Measurements from ENCODE around the gene AGAP2.

AGAP2 gene

DNA sequence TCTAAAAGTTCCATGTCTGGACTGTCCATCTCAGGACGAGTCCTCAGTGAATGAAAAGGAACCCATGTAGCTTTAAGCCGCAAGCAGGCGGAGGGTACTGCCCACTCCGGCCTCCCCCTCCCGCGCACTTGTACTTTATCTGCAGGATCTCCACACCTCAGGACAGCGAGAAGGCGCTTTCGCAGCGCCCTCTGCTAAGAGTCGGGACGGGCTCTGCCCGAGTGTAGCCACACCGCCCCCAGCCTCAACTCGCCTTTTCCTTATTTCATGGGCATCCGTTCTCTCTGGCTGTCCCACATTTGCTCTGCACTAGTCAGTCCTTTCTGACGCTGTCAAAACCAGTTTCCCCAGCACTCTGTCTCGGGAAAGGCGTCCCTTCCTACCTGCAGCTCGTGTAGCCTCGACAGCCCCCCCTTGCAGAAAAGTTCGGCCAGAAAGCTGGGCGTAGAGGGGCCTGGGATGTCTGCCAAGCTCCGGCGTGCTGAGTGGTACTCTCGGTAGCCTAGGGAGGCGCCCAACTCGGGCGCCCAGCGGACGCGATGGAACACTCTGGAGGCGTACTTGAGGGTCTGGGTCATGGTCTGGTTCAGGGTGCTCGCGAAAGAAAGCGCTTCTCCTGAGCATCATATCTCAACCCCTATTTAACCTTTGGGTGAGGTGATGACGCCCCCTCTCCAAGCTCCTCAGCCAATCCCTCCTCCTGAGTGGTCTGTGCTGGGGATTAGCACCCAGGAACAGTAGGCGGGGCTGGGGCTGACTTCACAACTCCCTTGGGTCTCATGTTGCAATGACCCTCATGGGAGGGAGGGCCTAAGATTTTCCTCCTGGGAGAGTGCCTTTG is 28.1 kb upstream of the AGAP2 start, which contains the start of gene CYP27B1:
TSS of gene CYP27B1 (minus strand) at position 615 of the 841 bp plus-strand sequence. CDS start at position 578, 37 bp downstream.
- H3K4me1 ChIP-seq = peaks cover 18 to 55% (median 39%) of the 10 kb centered on the region in 10 experiments
- H3K27me3 ChIP-seq = peaks cover 66 to 75% (median 71%) of the 10 kb centered on the region in 11 experiments
- H3K9me3 ChIP-seq (replicated peaks in 1 of 11) = peaks cover 0 to 7% (median 0%) of the 10 kb centered on the region in 11 experiments; a peak in 2 of 22 replicates
- peak within 1 kb of the TSS in 5 of 11 experiments; percentile 66 to 77 (median 67); a peak in 11 of 22 replicates for H3K4me2 ChIP-seq
- TF ChIP-seq Cebpa-rat (IDR thresholded peaks at IDR 0.05) = no peak
- peaks cover 0 to 90% (median 34%) of the 10 kb centered on the region in 11 experiments; a peak in 18 of 22 replicates for H4K20me1 ChIP-seq
- H3K27ac ChIP-seq = no peak within 1 kb of the TSS
- peaks cover 18 to 51% (median 37%) of the 10 kb centered on the region in 11 experiments for H3K36me3 ChIP-seq
- peak within 1 kb of the TSS in 2 of 10 experiments; percentile 40 to 53; a peak in 2 of 20 replicates for H3K4me3 ChIP-seq
- no peak within 1 kb of the TSS for H3K9ac ChIP-seq

DNA sequence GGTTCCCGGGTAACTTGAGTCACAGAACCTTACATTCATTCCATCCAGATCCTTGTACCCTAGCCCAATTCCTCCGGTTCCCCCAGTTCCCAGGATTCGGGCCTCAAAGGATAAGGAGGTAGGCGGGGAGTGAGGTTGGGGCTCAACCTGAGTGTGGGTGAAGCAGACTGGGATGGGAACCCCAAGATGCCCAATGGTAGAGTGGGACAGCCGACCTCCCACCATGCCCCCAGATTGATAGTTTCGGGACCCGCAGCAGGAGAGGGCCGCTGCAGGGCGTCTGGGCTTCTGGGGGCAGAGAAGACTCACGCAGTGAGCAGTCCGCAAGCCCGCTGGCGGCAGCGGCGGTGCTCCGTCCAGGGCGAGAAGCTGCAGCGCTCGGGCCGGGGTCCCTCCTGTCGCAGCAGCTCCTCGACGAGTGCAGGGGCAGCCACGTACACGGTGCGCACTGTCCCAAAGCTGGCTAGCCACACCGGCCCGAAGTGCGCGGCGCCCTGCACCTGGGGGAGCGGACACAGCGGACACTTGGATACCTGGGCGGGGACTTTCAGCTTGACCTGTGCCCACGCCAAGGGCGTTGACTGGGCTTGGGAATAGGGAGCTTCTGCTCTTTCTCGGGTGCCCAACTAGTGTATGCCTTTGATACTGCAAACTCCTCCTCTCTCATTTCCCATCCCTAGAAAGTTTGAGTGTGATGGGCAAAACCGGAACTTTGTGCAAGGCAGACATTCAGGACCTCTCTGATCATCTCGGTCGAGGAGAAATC is 27.3 kb upstream of the AGAP2 start:
- H4K20me1 ChIP-seq = peaks cover 0 to 94% (median 34%) of the 10 kb centered on the region in 11 experiments; a peak in 18 of 22 replicates
- no peak overlapping the region for H3K27ac ChIP-seq
- H3K9me3 ChIP-seq (replicated peaks in 1 of 11) = peaks cover 0 to 7% (median 0%) of the 10 kb centered on the region in 11 experiments; a peak in 2 of 22 replicates
- peaks cover 13 to 49% (median 33%) of the 10 kb centered on the region in 10 experiments for H3K4me1 ChIP-seq
- peaks cover 66 to 82% (median 78%) of the 10 kb centered on the region in 11 experiments for H3K27me3 ChIP-seq
- H3K4me3 ChIP-seq = peak overlapping the region in 9 of 10 experiments; percentile 22 to 53 (median 33); a peak in 12 of 20 replicates
- peaks cover 18 to 50% (median 36%) of the 10 kb centered on the region in 11 experiments for H3K36me3 ChIP-seq
- peak overlapping the region; percentile 27 to 77 (median 61); a peak in 19 of 22 replicates for H3K4me2 ChIP-seq
- TF ChIP-seq Cebpa-rat (IDR thresholded peaks at IDR 0.05) = no peak
- H3K9ac ChIP-seq = no peak overlapping the region

DNA sequence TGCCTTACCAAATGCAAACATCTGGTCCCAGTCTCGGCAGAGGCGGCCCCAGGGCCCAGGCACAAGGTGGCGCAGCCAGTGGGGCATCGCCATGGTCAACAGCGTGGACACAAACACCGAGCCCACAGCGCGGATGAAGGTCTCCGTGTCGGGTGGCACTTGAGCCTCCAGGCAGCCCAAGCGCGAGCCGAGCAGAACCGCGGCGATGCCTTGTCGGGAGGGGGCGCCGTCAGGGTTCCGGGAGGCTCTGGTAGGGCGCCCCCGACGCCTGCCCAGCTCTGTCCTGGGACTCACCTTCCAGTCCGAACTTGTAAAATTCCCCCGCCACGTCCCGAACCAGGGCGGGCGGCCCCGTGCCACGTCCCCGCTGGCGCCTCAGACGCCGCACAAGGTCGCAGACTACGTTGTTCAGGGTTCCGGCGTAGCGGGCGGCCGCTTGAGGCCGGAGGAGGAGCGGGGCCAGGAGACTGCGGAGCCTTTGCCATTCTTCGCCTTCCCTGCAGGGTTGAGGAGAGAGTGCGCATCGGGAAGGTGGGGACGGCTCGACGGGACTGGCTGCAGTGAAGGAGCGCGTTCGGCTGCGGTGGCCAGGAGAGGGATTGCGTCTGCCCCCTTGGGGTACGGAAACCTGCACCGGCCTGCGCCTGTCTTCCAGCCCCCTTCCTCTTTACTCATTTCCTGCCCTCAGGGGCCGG is 26.6 kb upstream of the AGAP2 start:
- peak overlapping the region in 9 of 10 experiments; percentile 22 to 53 (median 33); a peak in 17 of 20 replicates for H3K4me3 ChIP-seq
- H4K20me1 ChIP-seq = peaks cover 0 to 93% (median 39%) of the 10 kb centered on the region in 11 experiments; a peak in 19 of 22 replicates
- peaks cover 66 to 88% (median 79%) of the 10 kb centered on the region in 11 experiments for H3K27me3 ChIP-seq
- H3K9ac ChIP-seq = 0 out of 22 replicates have a peak overlapping the region, but pooled peaks of 1 of the 11 experiments have one; percentile 34
- peak overlapping the region; percentile 27 to 77 (median 61); a peak in 21 of 22 replicates for H3K4me2 ChIP-seq
- peaks cover 0 to 7% (median 0%) of the 10 kb centered on the region in 11 experiments; a peak in 2 of 22 replicates for H3K9me3 ChIP-seq (replicated peaks in 1 of 11)
- H3K4me1 ChIP-seq = peaks cover 9 to 41% (median 29%) of the 10 kb centered on the region in 10 experiments
- no peak for TF ChIP-seq Cebpa-rat (IDR thresholded peaks at IDR 0.05)
- H3K27ac ChIP-seq = no peak overlapping the region
- H3K36me3 ChIP-seq = peaks cover 18 to 43% (median 31%) of the 10 kb centered on the region in 11 experiments

DNA sequence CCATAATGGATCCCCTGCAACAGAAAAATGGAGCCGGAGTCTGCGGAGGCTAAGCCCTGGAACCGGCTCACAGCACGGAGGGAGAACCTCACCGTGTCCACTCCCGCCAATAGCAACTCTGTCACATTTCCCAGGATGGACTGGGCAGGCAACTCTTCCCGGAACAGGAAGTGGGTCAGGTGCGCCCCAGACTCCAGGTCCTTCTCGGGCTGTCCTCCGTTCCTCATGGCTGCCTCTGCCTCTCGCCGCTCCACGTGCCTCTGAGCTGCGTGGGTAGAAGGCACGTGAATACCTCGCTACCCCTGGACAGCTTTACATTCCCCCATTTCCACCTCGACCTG is 26.1 kb upstream of the AGAP2 start:
- Histone ChIP-seq H3K9ac (no peak overlapping the region), H4K20me1 (peaks cover 3 to 93% (median 43%) of the 10 kb centered on the region in 11 experiments; a peak in 20 of 22 replicates), H3K36me3 (peaks cover 16 to 38% (median 27%) of the 10 kb centered on the region in 11 experiments), H3K4me2 (peak overlapping the region; percentile 27 to 77 (median 61); a peak in 20 of 22 replicates), H3K27ac (no peak overlapping the region), H3K27me3 (peaks cover 66 to 88% (median 79%) of the 10 kb centered on the region in 11 experiments), H3K4me1 (peaks cover 9 to 36% (median 29%) of the 10 kb centered on the region in 10 experiments), H3K4me3 (peak overlapping the region in 8 of 10 experiments; percentile 16 to 53 (median 34); a peak in 11 of 20 replicates), H3K9me3 (replicated peaks in 1 of 11) (peaks cover 0 to 7% (median 0%) of the 10 kb centered on the region in 11 experiments; a peak in 2 of 22 replicates)
- TF ChIP-seq Cebpa-rat (IDR thresholded peaks at IDR 0.05) = no peak

DNA sequence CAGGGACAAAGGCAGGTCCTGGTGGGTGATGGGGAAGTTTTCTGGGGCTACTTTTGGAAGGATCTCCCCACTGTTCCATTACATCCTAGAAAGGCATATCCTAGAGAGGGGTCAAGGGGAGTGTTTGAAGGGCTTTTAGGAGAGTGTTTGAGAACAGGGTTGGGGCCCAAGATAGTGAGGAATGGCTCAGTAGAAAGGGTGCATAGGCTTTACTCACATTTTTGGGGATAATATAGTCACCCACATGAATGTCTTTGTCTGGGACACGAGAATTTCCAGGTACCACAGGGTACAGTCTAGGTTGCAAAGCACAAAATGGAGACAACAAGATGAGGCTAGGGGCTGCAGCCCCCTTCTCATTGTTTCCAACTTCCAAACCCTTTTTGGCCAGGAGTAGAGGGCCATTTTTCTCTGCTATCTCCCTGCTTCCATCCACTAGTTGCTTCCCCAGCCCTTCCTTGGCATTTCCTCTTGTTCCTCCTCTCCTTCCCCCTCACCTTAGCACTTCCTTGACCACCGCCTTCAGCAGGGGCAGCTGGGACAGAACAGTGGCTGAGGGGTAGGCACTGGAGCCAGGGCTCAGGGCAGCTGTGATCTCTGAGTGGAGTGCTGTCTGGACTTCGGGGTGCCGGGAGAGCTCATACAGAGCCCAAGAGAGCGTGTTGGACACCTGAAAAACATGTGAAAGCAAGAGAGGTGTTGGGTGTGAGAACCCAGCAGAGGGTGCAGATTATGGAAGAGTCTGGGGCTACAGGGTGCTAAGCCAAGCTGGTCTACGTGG is 25.5 kb upstream of the AGAP2 start:
- no peak for TF ChIP-seq Cebpa-rat (IDR thresholded peaks at IDR 0.05)
- Histone ChIP-seq H3K36me3 (peaks cover 12 to 32% (median 21%) of the 10 kb centered on the region in 11 experiments), H4K20me1 (peaks cover 3 to 91% (median 43%) of the 10 kb centered on the region in 11 experiments; a peak in 20 of 22 replicates), H3K4me2 (peak overlapping the region in 1 of 11 experiments; percentile 67; a peak in 1 of 22 replicates), H3K9ac (no peak overlapping the region), H3K4me1 (peaks cover 9 to 33% (median 29%) of the 10 kb centered on the region in 10 experiments), H3K27ac (no peak overlapping the region), H3K4me3 (no peak overlapping the region; a peak in 1 of 20 replicates), H3K9me3 (replicated peaks in 1 of 11) (peaks cover 0 to 7% (median 0%) of the 10 kb centered on the region in 11 experiments; a peak in 2 of 22 replicates), H3K27me3 (peaks cover 66 to 91% (median 84%) of the 10 kb centered on the region in 11 experiments)

DNA sequence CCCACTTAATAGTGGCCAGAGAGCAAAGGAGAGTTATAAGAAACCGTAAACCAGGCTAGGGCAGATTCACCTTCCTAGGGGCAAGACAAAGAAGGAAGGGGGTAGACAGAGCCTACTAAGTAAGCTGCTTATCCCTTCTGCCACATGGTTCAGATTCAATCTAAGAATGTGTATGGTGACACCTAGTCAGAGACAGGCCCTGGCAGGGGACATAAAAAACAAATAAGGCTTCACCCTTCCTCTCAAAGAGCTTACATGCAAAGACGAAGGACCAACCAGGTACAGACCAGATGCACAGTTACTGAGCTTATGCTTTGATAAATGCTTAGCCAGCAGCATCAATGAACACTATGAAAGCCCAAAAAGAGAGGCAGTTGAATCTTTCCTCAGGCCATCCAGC is 23.9 kb upstream of the AGAP2 start:
- Histone ChIP-seq H4K20me1 (peaks cover 3 to 82% (median 41%) of the 10 kb centered on the region in 11 experiments; a peak in 20 of 22 replicates), H3K27ac (no peak overlapping the region), H3K4me1 (peaks cover 9 to 31% (median 28%) of the 10 kb centered on the region in 10 experiments), H3K4me2 (no peak overlapping the region), H3K9me3 (replicated peaks in 1 of 11) (peaks cover 0 to 7% (median 0%) of the 10 kb centered on the region in 11 experiments; a peak in 2 of 22 replicates), H3K4me3 (no peak overlapping the region), H3K9ac (no peak overlapping the region), H3K27me3 (peaks cover 67 to 92% (median 87%) of the 10 kb centered on the region in 11 experiments), H3K36me3 (peaks cover 0 to 17% (median 11%) of the 10 kb centered on the region in 11 experiments; a peak in 16 of 22 replicates)
- TF ChIP-seq Cebpa-rat (IDR thresholded peaks at IDR 0.05) = no peak

DNA sequence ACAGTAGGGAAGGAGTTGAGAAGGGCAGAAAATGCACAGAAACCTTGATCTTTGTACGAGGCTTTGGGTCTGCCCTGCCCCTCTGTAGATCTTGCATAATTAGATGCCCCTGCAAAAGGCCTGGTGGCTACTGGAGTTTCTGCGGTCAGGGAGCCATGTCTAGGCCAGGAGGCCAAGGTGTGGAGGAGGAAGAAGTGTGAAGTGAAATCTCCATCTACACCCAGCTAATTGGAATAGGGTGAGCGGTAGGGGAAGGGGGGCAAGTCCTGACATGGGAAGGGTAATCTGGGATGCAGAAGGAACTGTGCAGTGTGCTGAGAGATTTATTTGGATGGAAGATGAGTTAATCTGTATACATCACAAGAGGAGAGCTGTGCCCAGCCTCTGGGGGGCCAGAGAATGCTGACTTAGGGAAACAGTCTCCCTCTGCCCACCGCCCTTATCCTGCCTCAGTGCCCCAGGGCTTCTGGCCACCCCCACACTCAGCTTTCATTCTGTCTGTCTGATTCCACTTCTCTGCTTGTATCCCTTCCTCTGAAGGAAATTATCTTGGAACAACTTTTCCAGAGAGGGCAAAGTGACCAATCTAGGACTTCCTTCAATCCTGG is 23.0 kb upstream of the AGAP2 start:
- peaks cover 64 to 92% (median 87%) of the 10 kb centered on the region in 11 experiments for H3K27me3 ChIP-seq
- no peak overlapping the region for H3K4me3 ChIP-seq
- peaks cover 14 to 28% (median 24%) of the 10 kb centered on the region in 10 experiments for H3K4me1 ChIP-seq
- peaks cover 3 to 77% (median 33%) of the 10 kb centered on the region in 11 experiments; a peak in 20 of 22 replicates for H4K20me1 ChIP-seq
- H3K4me2 ChIP-seq = no peak overlapping the region
- peaks cover 0 to 18% (median 6%) of the 10 kb centered on the region in 11 experiments; a peak in 10 of 22 replicates for H3K36me3 ChIP-seq
- H3K9me3 ChIP-seq (replicated peaks in 1 of 11) = peaks cover 0 to 7% (median 0%) of the 10 kb centered on the region in 11 experiments; a peak in 2 of 22 replicates
- TF ChIP-seq Cebpa-rat (IDR thresholded peaks at IDR 0.05) = no peak
- H3K9ac ChIP-seq = no peak overlapping the region
- H3K27ac ChIP-seq = no peak overlapping the region

Measured in BLaER1 treated with 17β-estradiol and CSF1 and Interleukin-3, amounts not matched to agents 10 nM and 100 nM (cell line).